H1 (cell line): ENCODE data around the gene MKX. TPM values are rescaled to one million over a fixed set of nuclear protein-coding genes. Genes with fewer than 3 reads are reported as not detected.

ENCODE experiments used
- CTCF ChIA-PET: fragments of 300-600 bp; sonication (Branson Sonifier 250); formaldehyde crosslinking; loops from one replicate; lab custom pipeline; 2021; ENCODE audit not compliant: partially characterized antibody; lab: Charles Lee
- POLR2A ChIA-PET: fragments of 300-600 bp; sonication (Branson Sonifier 250); formaldehyde crosslinking; loops from one replicate; lab custom pipeline; 2021; ENCODE audit warnings: inconsistent platforms; ENCODE audit not compliant: partially characterized antibody; lab: Charles Lee
- DNase-seq, 2 experiments: peaks; one replicate each; pipeline versions ENCODE4 v3.0.0 to v3.0.0-alpha.2; 2010 to 2022; ENCODE audit warnings: low spot score in 2 of 2, low read depth in 1 of 2, mixed read lengths in 1 of 2
- FAIRE-seq: peaks from 2 replicates; lab custom pipeline; 2011; peaks lifted over from hg19 to GRCh38; lab: Jason Lieb, UNC
- H2AFZ ChIP-seq: 2 replicates; pipeline ENCODE4 v1.8.1; 2012; ENCODE audit warnings: low read length, inconsistent platforms
- H2AK5ac ChIP-seq: 2 replicates; pipeline ENCODE4 v1.6.1; 2013; ENCODE audit warnings: low read depth, low read length
- H2BK120ac ChIP-seq: replicated peaks from 2 replicates; pipeline ENCODE3; 2013; ENCODE audit warnings: low read depth, low read length, inconsistent platforms
- H2BK12ac ChIP-seq: 2 replicates; pipeline ENCODE4 v1.6.1; 2013; ENCODE audit warnings: low read depth, low read length
- H2BK15ac ChIP-seq: 2 replicates; pipeline ENCODE4 v1.6.1; 2013; ENCODE audit warnings: low read length
- H2BK20ac ChIP-seq: 2 replicates; pipeline ENCODE4 v1.6.1; 2013; ENCODE audit warnings: low read length
- H2BK5ac ChIP-seq: 2 replicates; pipeline ENCODE4 v1.6.1; 2013; ENCODE audit warnings: low read depth, low read length
- H3K14ac ChIP-seq: 2 replicates; pipeline ENCODE4 v1.6.1; 2013; ENCODE audit warnings: inconsistent platforms; ENCODE audit not compliant: insufficient read length
- H3K18ac ChIP-seq: 2 replicates; pipeline ENCODE4 v1.6.1; 2013; ENCODE audit warnings: low read length; ENCODE audit errors: extremely low read depth
- H3K23ac ChIP-seq: 2 replicates; pipeline ENCODE4 v1.6.1; 2013; ENCODE audit warnings: inconsistent platforms; ENCODE audit not compliant: insufficient read length
- H3K23me2 ChIP-seq: 2 replicates; pipeline ENCODE4 v1.6.1; 2013; ENCODE audit warnings: low read depth, low read length
- H3K27ac ChIP-seq: 2 replicates; pipeline ENCODE4 v1.6.1; 2011; ENCODE audit warnings: low read depth, low read length, inconsistent platforms
- H3K27me3 ChIP-seq, 4 experiments: replicated peaks in 1 of 4; 1 replicate in 1 of 4; 2 replicates in 3 of 4; pipeline versions ENCODE4 v1.6.1 to v1.8.1; 2011 to 2013; ENCODE audit warnings: low read length in 3 of 4, mild to moderate bottlenecking in 3 of 4, inconsistent platforms in 2 of 4, mixed read lengths in 2 of 4, moderate library complexity in 1 of 4; ENCODE audit not compliant: control insufficient read depth in 3 of 4, insufficient read depth in 3 of 4; ENCODE audit errors: extremely low read depth in 1 of 4
- H3K36me3 ChIP-seq, 4 experiments: 2 replicates each; pipeline versions ENCODE4 v1.6.1 to v1.8.1; 2011 to 2013; ENCODE audit warnings: mild to moderate bottlenecking in 4 of 4, low read length in 3 of 4, moderate library complexity in 2 of 4, control low read depth in 1 of 4, inconsistent platforms in 1 of 4; ENCODE audit not compliant: insufficient read depth in 4 of 4, control insufficient read depth in 2 of 4
- H3K4ac ChIP-seq: replicated peaks from 2 replicates; pipeline ENCODE3; 2013; ENCODE audit warnings: low read length, low read depth, mixed read lengths, inconsistent platforms; ENCODE audit not compliant: insufficient read length
- H3K4me1 ChIP-seq, 4 experiments: replicated peaks in 1 of 4; 1 replicate in 1 of 4; 2 replicates in 3 of 4; pipeline versions ENCODE4 v1.6.1 to v1.8.1; 2011 to 2013; ENCODE audit warnings: low read length in 3 of 4, inconsistent platforms in 2 of 4, mixed read lengths in 1 of 4; ENCODE audit not compliant: insufficient read depth in 4 of 4, control insufficient read depth in 3 of 4
- H3K4me2 ChIP-seq, 2 experiments: 2 replicates each; pipeline versions ENCODE4 v1.6.1 to v1.8.1; 2011 to 2013; ENCODE audit warnings: low read depth in 2 of 2, low read length in 2 of 2, control low read depth in 1 of 2, inconsistent platforms in 1 of 2, mild to moderate bottlenecking in 1 of 2; ENCODE audit not compliant: insufficient read depth in 1 of 2
- H3K4me3 ChIP-seq, 4 experiments: fragments of 200-600, 300-600 bp in 1 of 4; sonication (generic), shearing (Covaris generic), sonication (Bioruptor Twin) in 1 of 4; 2 replicates each; pipeline versions ENCODE4 v1.5.1 to v1.8.1; 2011 to 2016; ENCODE audit warnings: low read length in 4 of 4, low read depth in 3 of 4, control low read depth in 2 of 4, inconsistent platforms in 2 of 4, mild to moderate bottlenecking in 2 of 4, mixed read lengths in 1 of 4, moderate library complexity in 1 of 4; ENCODE audit not compliant: insufficient read depth in 2 of 4; ENCODE audit errors: extremely low read depth in 1 of 4
- H3K56ac ChIP-seq: replicated peaks from 2 replicates; pipeline ENCODE3; 2013; ENCODE audit warnings: low read depth, mild to moderate bottlenecking, mixed read lengths, low read length, inconsistent platforms; ENCODE audit not compliant: insufficient read length
- H3K79me1 ChIP-seq: 2 replicates; pipeline ENCODE4 v1.6.1; 2013; ENCODE audit warnings: low read depth, low read length, control low read depth
- H3K79me2 ChIP-seq, 2 experiments: 2 replicates each; pipeline versions ENCODE4 v1.6.1 to v1.8.1; 2012 to 2013; ENCODE audit warnings: low read length in 2 of 2, mild to moderate bottlenecking in 2 of 2, inconsistent platforms in 1 of 2; ENCODE audit not compliant: insufficient read depth in 2 of 2, control insufficient read depth in 1 of 2
- H3K9ac ChIP-seq, 4 experiments: replicated peaks in 1 of 4; 1 replicate in 1 of 4; 2 replicates in 3 of 4; pipeline versions ENCODE4 v1.6.1 to v1.8.1; 2011 to 2013; ENCODE audit warnings: low read depth in 3 of 4, low read length in 3 of 4, control low read depth in 2 of 4, mild to moderate bottlenecking in 2 of 4, moderate library complexity in 2 of 4, inconsistent platforms in 1 of 4; ENCODE audit errors: extremely low read depth in 1 of 4
- H3K9me3 ChIP-seq, 2 experiments: 2 replicates each; pipeline versions ENCODE4 v1.6.1 to v1.8.1; 2012 to 2013; ENCODE audit warnings: mild to moderate bottlenecking in 2 of 2, moderate library complexity in 2 of 2, control low read depth in 1 of 2, inconsistent platforms in 1 of 2, low read depth in 1 of 2, low read length in 1 of 2, mixed read lengths in 1 of 2; ENCODE audit not compliant: insufficient read depth in 2 of 2
- H4K20me1 ChIP-seq, 2 experiments: replicated peaks in 1 of 2; 2 replicates each; pipeline versions ENCODE3 to v1.8.1; 2011 to 2013; ENCODE audit warnings: inconsistent platforms in 2 of 2, low read length in 2 of 2, mild to moderate bottlenecking in 1 of 2; ENCODE audit not compliant: insufficient read depth in 2 of 2, control insufficient read depth in 1 of 2
- H4K5ac ChIP-seq: 2 replicates; pipeline ENCODE4 v1.6.1; 2013; ENCODE audit warnings: low read length, low read depth, mixed read lengths, inconsistent platforms; ENCODE audit not compliant: insufficient read length
- H4K8ac ChIP-seq: 2 replicates; pipeline ENCODE4 v1.8.0; 2013; ENCODE audit warnings: mild to moderate bottlenecking, moderate library complexity, low read length, inconsistent platforms; ENCODE audit not compliant: insufficient read depth; ENCODE audit errors: extremely low read depth
- H4K91ac ChIP-seq: replicated peaks from 2 replicates; pipeline ENCODE3; 2013; ENCODE audit warnings: low read length, mixed read lengths, inconsistent platforms; ENCODE audit not compliant: insufficient read length
- CBX5 ChIP-seq: fragments of 300-800, 300-1000 bp; sonication (generic); IDR thresholded peaks from 2 replicates; pipeline ENCODE4 v1.7.1; 2016; ENCODE audit warnings: antibody characterized with exemption, low read length, low read depth
- CTBP2 ChIP-seq: IDR thresholded peaks from 2 replicates; pipeline ENCODE4 v1.7.0; 2011; ENCODE audit warnings: borderline replicate concordance, mild to moderate bottlenecking, moderate library complexity, mixed read lengths, low read length; ENCODE audit not compliant: insufficient read depth, insufficient read length
- GTF2F1 ChIP-seq: IDR thresholded peaks from 2 replicates; pipeline ENCODE4 v1.6.1; 2012; ENCODE audit warnings: low read depth, low read length, improper control_type of control experiment, borderline replicate concordance
- RAD21 ChIP-seq, 2 experiments: IDR thresholded peaks in 1 of 2; conservative IDR thresholded peaks in 1 of 2; 2 replicates each; pipeline ENCODE4 v1.6.1; 2011; ENCODE audit warnings: low read depth in 2 of 2, low read length in 2 of 2, improper control_type of control experiment in 1 of 2, inconsistent platforms in 1 of 2, mild to moderate bottlenecking in 1 of 2, moderate library complexity in 1 of 2
- RNF2 ChIP-seq: fragments of 200-900, 300-1000 bp; sonication (generic); IDR thresholded peaks from 2 replicates; pipeline ENCODE4 v1.7.1; 2016; ENCODE audit warnings: borderline replicate concordance, low read depth, mild to moderate bottlenecking, antibody characterized with exemption, low read length; ENCODE audit not compliant: poor library complexity, severe bottlenecking; ENCODE audit errors: missing control alignments
- ZNF274 ChIP-seq: IDR thresholded peaks from 2 replicates; pipeline ENCODE4 v1.7.0; 2012; ENCODE audit warnings: low read length, borderline replicate concordance; ENCODE audit errors: extremely low read depth
- WGBS, 2 experiments: shearing (Covaris generic) in 1 of 2; methylation state at CpG; one replicate each; pipeline versions ENCODE4 v1.1.6 to v1.1.7; 2013 to 2015; ENCODE audit warnings: low lambda C conversion rate in 2 of 2, mixed read lengths in 2 of 2, inconsistent platforms in 1 of 2, low coverage in 1 of 2, missing lambda C conversion rate in 1 of 2; ENCODE audit not compliant: insufficient replicate concordance in 2 of 2, insufficient coverage in 1 of 2, insufficient read length in 1 of 2; ENCODE audit errors: extremely low coverage in 1 of 2, missing lambda C conversion rate in 1 of 2; 5-methylcytosine and 5-hydroxymethylcytosine counted together
- polyA plus RNA-seq, 7 experiments: library from polyadenylated mRNA; depleted of rRNA in 3 of 7; stranded (reverse) in 5 of 7; unstranded in 2 of 7; fragments of >200 nt in 5 of 7; fragments of 200-250 nt in 2 of 7; gene quantifications; 1 replicate in 5 of 7; 2 replicates in 1 of 7; 4 replicates in 1 of 7; pipeline versions ENCODE4 v1.2.1 to v1.2.3, GENCODE V29; 2011 to 2013; ENCODE audit warnings: missing spikeins in 2 of 7, mixed read lengths in 2 of 7
- total RNA-seq: library from RNA; stranded (reverse); fragmentation: NEBNext Ultra II Directional; extraction: Animal tissue kit (Norgen Biotek cat#: 25700); gene quantifications from 2 replicates; pipeline ENCODE4 v1.2.1, GENCODE V29; 2021
- TF ChIP-seq, protein P1 (sequence below): IDR thresholded peaks from 2 replicates; pipeline ENCODE4 v1.6.1; 2011; ENCODE audit warnings: low read depth, mild to moderate bottlenecking, low read length; ENCODE audit not compliant: insufficient read depth
- TF ChIP-seq, protein P2 (sequence below): IDR thresholded peaks from 2 replicates; pipeline ENCODE4 v1.6.1; 2012; ENCODE audit warnings: low read length, inconsistent platforms

MKX gene
- total and polyA plus RNA-seq, 2 of the 8 experiments (the other 6 are each of a cell fraction or from before 2014, with no cell fraction given), result 0.21 to 1.3 TPM

DNA sequence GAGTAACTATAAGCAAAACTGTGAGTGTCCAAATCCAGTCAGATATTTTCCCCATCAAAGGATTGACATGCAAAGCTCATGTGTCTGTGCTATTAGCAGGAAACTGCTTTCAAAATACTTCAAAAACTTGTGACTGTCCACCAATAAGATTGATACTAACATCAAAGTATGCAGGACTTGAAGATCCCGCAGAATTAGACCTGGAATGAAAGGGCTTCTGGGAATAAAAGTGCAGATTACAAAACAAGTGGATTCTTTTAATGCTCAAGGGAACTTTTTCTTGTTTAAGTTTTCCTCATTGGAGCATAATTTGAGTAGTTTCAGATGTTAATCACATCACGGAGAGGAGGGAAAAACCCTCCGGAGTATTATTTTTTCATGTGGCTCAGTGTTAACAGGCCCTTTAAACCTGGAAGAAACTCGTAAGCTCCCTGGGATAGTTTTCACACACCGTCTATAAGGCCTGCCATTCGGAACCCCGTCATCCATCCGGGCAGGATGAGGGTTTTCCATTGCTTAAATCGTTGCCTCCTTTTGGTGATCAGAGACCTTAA, 33.9 kb upstream of the MKX start:
- Histone ChIP-seq H2BK12ac (no peak overlapping the region), H2BK15ac (no peak overlapping the region), H3K56ac (no peak overlapping the region), H3K4me2 (no peak overlapping the region), H3K23ac (no peak overlapping the region), H2AK5ac (no peak overlapping the region), H3K9me3 (no peaks in the 10 kb centered on the region), H4K8ac (no peak overlapping the region), H3K4me1 (peaks cover 0 to 3% (median 1%) of the 10 kb centered on the region in 4 experiments; a peak in 3 of 7 replicates), H2BK120ac (no peak overlapping the region), H3K27ac (no peak overlapping the region), H3K79me2 (no peaks in the 10 kb centered on the region), H3K9ac (no peak overlapping the region), H2BK5ac (no peak overlapping the region), H3K4me3 (no peak overlapping the region), H3K18ac (no peak overlapping the region), H4K5ac (no peak overlapping the region), H3K79me1 (no peaks in the 10 kb centered on the region), H3K23me2 (no peaks in the 10 kb centered on the region), H3K36me3 (no peaks in the 10 kb centered on the region), H4K20me1 (no peaks in the 10 kb centered on the region), H2BK20ac (no peak overlapping the region), H3K4ac (no peak overlapping the region), H4K91ac (no peak overlapping the region), H3K14ac (no peak overlapping the region), H3K27me3 (no peaks in the 10 kb centered on the region), H2AFZ (0 out of 2 replicates have a peak overlapping the region, but pooled peaks have one; percentile 26)
- FAIRE-seq (no peak), DNase-seq (no peak)
- 86% methylated on average over 9 of the region's 9 CpGs; no CpG with 5 or more reads in 1 of the 2 experiments for WGBS, 2 experiments
- CTCF ChIA-PET, result interaction anchor here (1.0 to 1.5 kb wide), 3 partner anchors 19 to 614 kb away, joined by 3 to 5 read pairs (median 4); no protein-coding TSS in a partner anchor
- POLR2A ChIA-PET, result no interaction called here
- TF ChIP-seq RAD21 (IDR thresholded peaks at IDR 0.05 in 1 of 2, conservative IDR thresholded peaks at IDR 0.05 in 1 of 2; ENCODE audit: low read depth in 2 of 2, low read length in 2 of 2), result no peak
- no peak for TF ChIP-seq RNF2
- no peak for TF ChIP-seq CTBP2
- TF ChIP-seq ZNF274, result no peak
- TF ChIP-seq GTF2F1, result no peak
- TF ChIP-seq, protein P1, sequence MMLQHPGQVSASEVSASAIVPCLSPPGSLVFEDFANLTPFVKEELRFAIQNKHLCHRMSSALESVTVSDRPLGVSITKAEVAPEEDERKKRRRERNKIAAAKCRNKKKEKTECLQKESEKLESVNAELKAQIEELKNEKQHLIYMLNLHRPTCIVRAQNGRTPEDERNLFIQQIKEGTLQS, result no peak
- TF ChIP-seq, protein P2, sequence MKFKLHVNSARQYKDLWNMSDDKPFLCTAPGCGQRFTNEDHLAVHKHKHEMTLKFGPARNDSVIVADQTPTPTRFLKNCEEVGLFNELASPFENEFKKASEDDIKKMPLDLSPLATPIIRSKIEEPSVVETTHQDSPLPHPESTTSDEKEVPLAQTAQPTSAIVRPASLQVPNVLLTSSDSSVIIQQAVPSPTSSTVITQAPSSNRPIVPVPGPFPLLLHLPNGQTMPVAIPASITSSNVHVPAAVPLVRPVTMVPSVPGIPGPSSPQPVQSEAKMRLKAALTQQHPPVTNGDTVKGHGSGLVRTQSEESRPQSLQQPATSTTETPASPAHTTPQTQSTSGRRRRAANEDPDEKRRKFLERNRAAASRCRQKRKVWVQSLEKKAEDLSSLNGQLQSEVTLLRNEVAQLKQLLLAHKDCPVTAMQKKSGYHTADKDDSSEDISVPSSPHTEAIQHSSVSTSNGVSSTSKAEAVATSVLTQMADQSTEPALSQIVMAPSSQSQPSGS, result no peak
- no peak for TF ChIP-seq CBX5
